GM21367 (cell line): ENCODE measurements around the gene SLC37A1.
A peak's percentile ranks its signal among the peaks of the same experiment; 100 is the strongest.
"Not testable (repeated sequence)": the region's sequence is repeated elsewhere in the genome, so short reads cannot be mapped to it uniquely, and the experiment has no call there.

Source experiments
- ATAC-seq: cut with Tn5 transposase; IDR thresholded peaks from one replicate; pipeline ENCODE4 v1.9.1; 2021; ENCODE audit not compliant: unreplicated experiment

SLC37A1 gene

GRCh38 chr21:42513151-42513984 is at the start of gene SLC37A1:
SLC37A1 (plus strand) TSS chr21:42513852; CDS start chr21:42518455, 4,603 bp downstream.
- ATAC-seq: peak; percentile 36

- no peak for ATAC-seq
Measured at GRCh38 chr21:42463861-42464515, 49.7 kb upstream of the SLC37A1 start.

GRCh38 chr21:42465008-42465802 is 48.4 kb upstream of the SLC37A1 start:
- ATAC-seq: no peak

GRCh38 chr21:42465803-42466127 is 47.9 kb upstream of the SLC37A1 start:
- ATAC-seq: no peak

GRCh38 chr21:42466700-42467099 is 47.0 kb upstream of the SLC37A1 start:
- no peak for ATAC-seq

- no peak for ATAC-seq
Measured at GRCh38 chr21:42467140-42467983, 46.3 kb upstream of the SLC37A1 start.

GRCh38 chr21:42468491-42469131 is 45.0 kb upstream of the SLC37A1 start:
- no peak for ATAC-seq

GRCh38 chr21:42469272-42469671 is 44.4 kb upstream of the SLC37A1 start:
- ATAC-seq: no peak

GRCh38 chr21:42469726-42470125 is 43.9 kb upstream of the SLC37A1 start:
- not testable (repeated sequence) for ATAC-seq

- ATAC-seq: no peak
Measured at GRCh38 chr21:42471206-42471605, 42.4 kb upstream of the SLC37A1 start.

- ATAC-seq: no peak
Measured at GRCh38 chr21:42471716-42472330, 41.8 kb upstream of the SLC37A1 start.

GRCh38 chr21:42472521-42472920 is 41.1 kb upstream of the SLC37A1 start:
- ATAC-seq: no peak

- no peak for ATAC-seq
Measured at GRCh38 chr21:42473498-42474042, 40.1 kb upstream of the SLC37A1 start.

GRCh38 chr21:42474043-42474831 is 39.4 kb upstream of the SLC37A1 start:
- ATAC-seq: no peak

GRCh38 chr21:42475036-42475435 is 38.6 kb upstream of the SLC37A1 start:
- no peak for ATAC-seq

GRCh38 chr21:42475526-42476387 is 37.9 kb upstream of the SLC37A1 start:
- no peak for ATAC-seq

- no peak for ATAC-seq
Measured at GRCh38 chr21:42476388-42477331, 37.0 kb upstream of the SLC37A1 start.
